GM23338 (cell line): ENCODE measurements around the gene C2orf42. TPM values are rescaled to one million over a fixed set of nuclear protein-coding genes. Genes with fewer than 3 reads are reported as not detected.

Experiments used
- ATAC-seq: fragments of 200-7000 bp; cut with Tn5 transposase; 3 replicates; pipeline ENCODE4 v1.9.1; 2020
- DNase-seq: peaks from one replicate; pipeline ENCODE4 v3.0.0-alpha.2; 2015; ENCODE audit warnings: low spot score
- H2AFZ ChIP-seq: fragments of 200-600 bp; sonication (generic); 2 replicates; pipeline ENCODE4 v1.8.0; 2016; ENCODE audit warnings: antibody characterized with exemption, mild to moderate bottlenecking, moderate library complexity
- H3F3A ChIP-seq: fragments of 200-600 bp; sonication (generic); replicated peaks from 2 replicates; pipeline ENCODE4 v1.8.0; 2017; ENCODE audit warnings: antibody characterized with exemption, mixed run types, low read depth
- H3K27ac ChIP-seq: fragments of 200-600 bp; sonication (generic); 2 replicates; pipeline ENCODE4 v1.6.1; 2016; ENCODE audit warnings: low read depth
- H3K27me3 ChIP-seq: fragments of 200-600 bp; sonication (generic); 2 replicates; pipeline ENCODE4 v1.8.0; 2016; ENCODE audit warnings: mild to moderate bottlenecking, mixed run types, moderate library complexity; ENCODE audit not compliant: insufficient read depth
- H3K36me3 ChIP-seq: fragments of 200-600 bp; sonication (generic); 2 replicates; pipeline ENCODE4 v1.8.0; 2016; ENCODE audit warnings: mild to moderate bottlenecking; ENCODE audit not compliant: insufficient read depth
- H3K4me1 ChIP-seq: fragments of 200-600 bp; sonication (generic); 2 replicates; pipeline ENCODE4 v1.8.0; 2016; ENCODE audit warnings: mild to moderate bottlenecking, moderate library complexity; ENCODE audit not compliant: insufficient read depth
- H3K4me2 ChIP-seq: fragments of 200-600 bp; sonication (generic); 2 replicates; pipeline ENCODE4 v1.7.1; 2017; ENCODE audit warnings: mixed run types
- H3K4me3 ChIP-seq: fragments of 200-600 bp; sonication (generic); 2 replicates; pipeline ENCODE4 v1.6.1; 2016; ENCODE audit warnings: mixed run types
- H3K79me2 ChIP-seq: fragments of 200-600 bp; sonication (generic); replicated peaks from 2 replicates; pipeline ENCODE4 v1.8.0; 2017; ENCODE audit warnings: mild to moderate bottlenecking; ENCODE audit not compliant: insufficient read depth
- H3K9me2 ChIP-seq: fragments of 200-600 bp; sonication (generic); 2 replicates; pipeline ENCODE4 v1.8.0; 2017; ENCODE audit not compliant: insufficient read depth
- H4K20me1 ChIP-seq: fragments of 200-600 bp; sonication (generic); replicated peaks from 2 replicates; pipeline ENCODE4 v1.8.0; 2017; ENCODE audit warnings: mild to moderate bottlenecking; ENCODE audit not compliant: insufficient read depth
- H3K27ac Mint-ChIP-seq: 2 replicates; pipeline ENCODE4 v1.8.0; 2020; ENCODE audit warnings: inconsistent platforms, mild to moderate bottlenecking, moderate library complexity, mixed read lengths
- H3K27me3 Mint-ChIP-seq: 3 replicates; pipeline ENCODE4 v1.8.0; 2022; ENCODE audit warnings: low read depth, mild to moderate bottlenecking, moderate library complexity, mixed read lengths, inconsistent platforms; ENCODE audit not compliant: insufficient read depth, poor library complexity
- H3K36me3 Mint-ChIP-seq: 3 replicates; pipeline ENCODE4 v1.8.0; 2021; ENCODE audit warnings: low read depth, mild to moderate bottlenecking, inconsistent platforms, moderate library complexity, mixed read lengths
- H3K4me1 Mint-ChIP-seq: 3 replicates; pipeline ENCODE4 v1.8.0; 2020; ENCODE audit warnings: mild to moderate bottlenecking, inconsistent platforms, mixed read lengths
- H3K4me3 Mint-ChIP-seq: 3 replicates; pipeline ENCODE4 v1.8.0; 2021; ENCODE audit warnings: moderate library complexity, mild to moderate bottlenecking, inconsistent platforms, mixed read lengths
- H3K9me3 Mint-ChIP-seq: 3 replicates; pipeline ENCODE4 v1.8.0; 2020; ENCODE audit warnings: moderate library complexity, mild to moderate bottlenecking, inconsistent platforms, mixed read lengths
- EZH2phosphoT487 ChIP-seq: fragments of 200-600 bp; sonication (generic); IDR thresholded peaks from one replicate; pipeline ENCODE4 v1.8.1; 2018; ENCODE audit warnings: antibody characterized with exemption; ENCODE audit not compliant: unreplicated experiment
- JUNB ChIP-seq: IDR thresholded peaks from one replicate; pipeline ENCODE4 v1.6.1; 2016; ENCODE audit warnings: antibody characterized with exemption; ENCODE audit not compliant: unreplicated experiment
- NANOG ChIP-seq: IDR thresholded peaks from 2 replicates; pipeline ENCODE4 v1.6.1; 2016; ENCODE audit warnings: antibody characterized with exemption, borderline replicate concordance
- POLR2AphosphoS5 ChIP-seq: IDR thresholded peaks from 2 replicates; pipeline ENCODE4 v1.6.1; 2016; ENCODE audit warnings: antibody characterized with exemption, low read depth
- STAT1 ChIP-seq: IDR thresholded peaks from one replicate; pipeline ENCODE4 v1.6.1; 2016; ENCODE audit warnings: antibody characterized with exemption; ENCODE audit not compliant: unreplicated experiment
- ZNF462 ChIP-seq: fragments of 250-450 bp; sonication (Bioruptor Pico); IDR thresholded peaks from 2 replicates; pipeline ENCODE4 v1.5.0; 2020; ENCODE audit warnings: mild to moderate bottlenecking, moderate library complexity
- polyA plus RNA-seq: library from polyadenylated mRNA; unstranded; fragments of >200 nt; fragmentation: Nextera tagmentation; extraction: Ambion mirVana; gene quantifications from 2 replicates; pipeline ENCODE4 v1.2.1, GENCODE V29; 2016
- total RNA-seq: library from RNA; depleted of rRNA; stranded (reverse); fragments of >200 nt; shearing (Covaris generic); gene quantifications from 2 replicates; pipeline ENCODE4 v1.2.3, GENCODE V29; 2014
- TF ChIP-seq, protein P1 (sequence below): IDR thresholded peaks from 2 replicates; pipeline ENCODE4 v1.6.1; 2016; ENCODE audit warnings: antibody characterized with exemption
- TF ChIP-seq, protein P2 (sequence below): IDR thresholded peaks from one replicate; pipeline ENCODE4 v1.6.1; 2018; ENCODE audit warnings: antibody characterized with exemption; ENCODE audit not compliant: unreplicated experiment

C2orf42 gene
- total and polyA plus RNA-seq, 2 experiments from 2014 or later, result 4.3 to 6.9 TPM

GRCh38 chr2:70203086-70203485, 12.3 kb upstream of the C2orf42 start:
- DNase-seq, result no peak
- Mint-ChIP-seq H3K27ac (no peak overlapping the region), H3K9me3 (no peaks in the 10 kb centered on the region), H3K36me3 (no peaks in the 10 kb centered on the region), H3K27me3 (peaks cover 7% of the 10 kb centered on the region), H3K4me3 (no peak overlapping the region), H3K4me1 (no peaks in the 10 kb centered on the region)
- TF ChIP-seq ZNF462 (CRISPR knock-in tag) (no peak), NANOG (no peak), POLR2AphosphoS5 (no peak)
- Histone ChIP-seq H2AFZ (no peak overlapping the region), H3K27ac (no peak overlapping the region), H3K4me1 (no peaks in the 10 kb centered on the region), H3F3A (peaks cover 16% of the 10 kb centered on the region; the same call in 1 of the 2 replicates), H3K4me3 (no peak overlapping the region), H3K36me3 (no peaks in the 10 kb centered on the region), H3K4me2 (no peak overlapping the region), H4K20me1 (no peaks in the 10 kb centered on the region), H3K79me2 (no peaks in the 10 kb centered on the region), H3K27me3 (no peaks in the 10 kb centered on the region), H3K9me2 (no peaks in the 10 kb centered on the region)
- ATAC-seq, result no peak

GRCh38 chr2:70202236-70202806, 11.5 kb upstream of the C2orf42 start:
- H3K36me3 Mint-ChIP-seq, result no peaks in the 10 kb centered on the region
- Histone ChIP-seq H3K27ac (no peak overlapping the region), H3F3A (0 out of 2 replicates have a peak, but pooled peaks cover 12% of the 10 kb centered on the region), H3K79me2 (no peaks in the 10 kb centered on the region), H4K20me1 (no peaks in the 10 kb centered on the region), H3K4me1 (no peaks in the 10 kb centered on the region), H3K27me3 (no peaks in the 10 kb centered on the region), H2AFZ (no peak overlapping the region), H3K4me3 (no peak overlapping the region), H3K9me2 (no peaks in the 10 kb centered on the region), H3K36me3 (no peaks in the 10 kb centered on the region), H3K4me2 (no peak overlapping the region)
- H3K27me3 Mint-ChIP-seq, result peaks cover 13% of the 10 kb centered on the region
- H3K4me1 Mint-ChIP-seq, result no peaks in the 10 kb centered on the region
- no peak overlapping the region for H3K4me3 Mint-ChIP-seq
- no peak for DNase-seq
- no peak; the same call in 2 of the 3 replicates for ATAC-seq
- no peak overlapping the region for H3K27ac Mint-ChIP-seq
- no peaks in the 10 kb centered on the region for H3K9me3 Mint-ChIP-seq
- TF ChIP-seq, protein P1, sequence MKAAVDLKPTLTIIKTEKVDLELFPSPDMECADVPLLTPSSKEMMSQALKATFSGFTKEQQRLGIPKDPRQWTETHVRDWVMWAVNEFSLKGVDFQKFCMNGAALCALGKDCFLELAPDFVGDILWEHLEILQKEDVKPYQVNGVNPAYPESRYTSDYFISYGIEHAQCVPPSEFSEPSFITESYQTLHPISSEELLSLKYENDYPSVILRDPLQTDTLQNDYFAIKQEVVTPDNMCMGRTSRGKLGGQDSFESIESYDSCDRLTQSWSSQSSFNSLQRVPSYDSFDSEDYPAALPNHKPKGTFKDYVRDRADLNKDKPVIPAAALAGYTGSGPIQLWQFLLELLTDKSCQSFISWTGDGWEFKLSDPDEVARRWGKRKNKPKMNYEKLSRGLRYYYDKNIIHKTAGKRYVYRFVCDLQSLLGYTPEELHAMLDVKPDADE, result no peak
- TF ChIP-seq, protein P2, sequence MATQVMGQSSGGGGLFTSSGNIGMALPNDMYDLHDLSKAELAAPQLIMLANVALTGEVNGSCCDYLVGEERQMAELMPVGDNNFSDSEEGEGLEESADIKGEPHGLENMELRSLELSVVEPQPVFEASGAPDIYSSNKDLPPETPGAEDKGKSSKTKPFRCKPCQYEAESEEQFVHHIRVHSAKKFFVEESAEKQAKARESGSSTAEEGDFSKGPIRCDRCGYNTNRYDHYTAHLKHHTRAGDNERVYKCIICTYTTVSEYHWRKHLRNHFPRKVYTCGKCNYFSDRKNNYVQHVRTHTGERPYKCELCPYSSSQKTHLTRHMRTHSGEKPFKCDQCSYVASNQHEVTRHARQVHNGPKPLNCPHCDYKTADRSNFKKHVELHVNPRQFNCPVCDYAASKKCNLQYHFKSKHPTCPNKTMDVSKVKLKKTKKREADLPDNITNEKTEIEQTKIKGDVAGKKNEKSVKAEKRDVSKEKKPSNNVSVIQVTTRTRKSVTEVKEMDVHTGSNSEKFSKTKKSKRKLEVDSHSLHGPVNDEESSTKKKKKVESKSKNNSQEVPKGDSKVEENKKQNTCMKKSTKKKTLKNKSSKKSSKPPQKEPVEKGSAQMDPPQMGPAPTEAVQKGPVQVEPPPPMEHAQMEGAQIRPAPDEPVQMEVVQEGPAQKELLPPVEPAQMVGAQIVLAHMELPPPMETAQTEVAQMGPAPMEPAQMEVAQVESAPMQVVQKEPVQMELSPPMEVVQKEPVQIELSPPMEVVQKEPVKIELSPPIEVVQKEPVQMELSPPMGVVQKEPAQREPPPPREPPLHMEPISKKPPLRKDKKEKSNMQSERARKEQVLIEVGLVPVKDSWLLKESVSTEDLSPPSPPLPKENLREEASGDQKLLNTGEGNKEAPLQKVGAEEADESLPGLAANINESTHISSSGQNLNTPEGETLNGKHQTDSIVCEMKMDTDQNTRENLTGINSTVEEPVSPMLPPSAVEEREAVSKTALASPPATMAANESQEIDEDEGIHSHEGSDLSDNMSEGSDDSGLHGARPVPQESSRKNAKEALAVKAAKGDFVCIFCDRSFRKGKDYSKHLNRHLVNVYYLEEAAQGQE, result no peak
- TF ChIP-seq JUNB, result no peak
- TF ChIP-seq EZH2phosphoT487, result no peak
- TF ChIP-seq STAT1, result no peak
